ENCODE results near the gene BAK1. TPM values are rescaled to one million over a fixed set of nuclear protein-coding genes. Genes with fewer than 3 reads are reported as not detected.

The BAK1 gene
- total RNA-seq, result 24.0 and 33.1 TPM in 2 replicates

- peak; percentile 36 for DNase-seq (ENCODE audit: extremely low read depth, low read depth, low spot score)
Observed at GRCh38 chr6:33579828-33580714, at the start of gene BAK1. Gene BAK1, minus strand, starts transcription at chr6:33580276. Its CDS starts 2,672 bp downstream, at chr6:33577604.

GRCh38 chr6:33628401-33628964 lies 48.4 kb upstream of the BAK1 start:
- no peak for DNase-seq (ENCODE audit: extremely low read depth, low read depth, low spot score)

- no peak for DNase-seq (ENCODE audit: extremely low read depth, low read depth, low spot score)
Observed at GRCh38 chr6:33627876-33628275, 47.8 kb upstream of the BAK1 start.

- no peak for DNase-seq (ENCODE audit: extremely low read depth, low read depth, low spot score)
Observed at GRCh38 chr6:33624856-33625255, 44.8 kb upstream of the BAK1 start.

GRCh38 chr6:33623895-33624381 lies 43.9 kb upstream of the BAK1 start:
- no peak for DNase-seq (ENCODE audit: extremely low read depth, low read depth, low spot score)

- no peak for DNase-seq (ENCODE audit: extremely low read depth, low read depth, low spot score)
Observed at GRCh38 chr6:33622456-33623431, 42.7 kb upstream of the BAK1 start.

- DNase-seq (ENCODE audit: extremely low read depth, low read depth, low spot score), result no peak
Observed at GRCh38 chr6:33621711-33622388, 41.8 kb upstream of the BAK1 start.

- no peak for DNase-seq (ENCODE audit: extremely low read depth, low read depth, low spot score)
Observed at GRCh38 chr6:33620856-33621710, 41.0 kb upstream of the BAK1 start, which contains the start of gene ITPR3. Gene ITPR3, plus strand, starts transcription at chr6:33621322. Its CDS starts 281 bp downstream, at chr6:33621603.

GRCh38 chr6:33620158-33620855 lies 40.2 kb upstream of the BAK1 start:
- no peak for DNase-seq (ENCODE audit: extremely low read depth, low read depth, low spot score)

GRCh38 chr6:33619166-33619840 lies 39.2 kb upstream of the BAK1 start:
- DNase-seq (ENCODE audit: extremely low read depth, low read depth, low spot score), result no peak

GRCh38 chr6:33616913-33617312 lies 36.8 kb upstream of the BAK1 start:
- no peak for DNase-seq (ENCODE audit: extremely low read depth, low read depth, low spot score)

GRCh38 chr6:33616113-33616512 lies 36.0 kb upstream of the BAK1 start:
- no peak for DNase-seq (ENCODE audit: extremely low read depth, low read depth, low spot score)

- no peak for DNase-seq (ENCODE audit: extremely low read depth, low read depth, low spot score)
Observed at GRCh38 chr6:33613795-33614168, 33.7 kb upstream of the BAK1 start.

- DNase-seq (ENCODE audit: extremely low read depth, low read depth, low spot score), result no peak
Observed at GRCh38 chr6:33613146-33613794, 33.2 kb upstream of the BAK1 start.

GRCh38 chr6:33610779-33611732 lies 31.0 kb upstream of the BAK1 start:
- DNase-seq (ENCODE audit: extremely low read depth, low read depth, low spot score), result no peak

GRCh38 chr6:33610067-33610466 lies 30.0 kb upstream of the BAK1 start:
- DNase-seq (ENCODE audit: extremely low read depth, low read depth, low spot score), result no peak

- no peak for DNase-seq (ENCODE audit: extremely low read depth, low read depth, low spot score)
Observed at GRCh38 chr6:33609528-33609927, 29.5 kb upstream of the BAK1 start.

All from glomerular endothelial cell (primary cell).